GM12878 (cell line): ENCODE data around the gene ATP2C2. TPM values are rescaled to one million over a fixed set of nuclear protein-coding genes. Genes with fewer than 3 reads are reported as not detected.

Source experiments
- ATAC-seq: fragments of 200-7000 bp; cut with Tn5 transposase; 3 replicates; pipeline ENCODE4 v1.9.1; 2020; ENCODE audit warnings: mild to moderate bottlenecking, moderate library complexity
- BruUV-seq: library from RNA; stranded (reverse); fragments of 400-500 nt; replicated peaks from 2 replicates; lab custom pipeline; 2021; lab: Mats Ljungman, UMichigan
- CTCF ChIA-PET: fragments of 300-600 bp; sonication (Branson Sonifier 250); formaldehyde crosslinking; extraction: SDS; loops from one replicate; lab custom pipeline; 2021; ENCODE audit warnings: inconsistent platforms; lab: Yijun Ruan, JAX
- POLR2A ChIA-PET: fragments of 350-600 bp; formaldehyde crosslinking; extraction: SDS; loops from one replicate; lab custom pipeline; 2021; ENCODE audit warnings: inconsistent platforms; lab: Charles Lee
- RAD21 ChIA-PET: fragments of 300-600 bp; sonication (Branson Sonifier 250); formaldehyde crosslinking; loops from one replicate; lab custom pipeline; 2023; ENCODE audit warnings: antibody characterized with exemption; ENCODE audit not compliant: unreplicated experiment; lab: Charles Lee
- SMC1A ChIA-PET: fragments of 300-600 bp; sonication (Branson Sonifier 250); formaldehyde crosslinking; loops from one replicate; lab custom pipeline; 2023; ENCODE audit not compliant: unreplicated experiment, uncharacterized antibody; lab: Charles Lee
- DNase-seq: peaks from one replicate; pipeline ENCODE4 v3.0.0-alpha.2; 2011; ENCODE audit warnings: low read depth, low spot score
- FAIRE-seq: peaks from 3 replicates; lab custom pipeline; 2011; peaks lifted over from hg19 to GRCh38; lab: Jason Lieb, UNC
- H2AFZ ChIP-seq: 2 replicates; pipeline ENCODE4 v1.6.0; 2011; ENCODE audit warnings: low read depth, low read length, control low read depth; ENCODE audit not compliant: control insufficient read depth
- H3K27ac ChIP-seq: 2 replicates; pipeline ENCODE4 v1.5.1; 2011; ENCODE audit warnings: control low read depth; ENCODE audit not compliant: control insufficient read depth, insufficient read depth
- H3K27me3 ChIP-seq, 2 experiments: replicated peaks in 1 of 2; 2 replicates each; pipeline versions ENCODE4 v1.6.0 to v1.6.1; 2011; ENCODE audit warnings: low read length in 1 of 2; ENCODE audit not compliant: control insufficient read depth in 2 of 2, insufficient read depth in 2 of 2
- H3K36me3 ChIP-seq, 2 experiments: 2 replicates each; pipeline ENCODE4 v1.5.1; 2011; ENCODE audit warnings: low read length in 1 of 2; ENCODE audit not compliant: control insufficient read depth in 2 of 2, insufficient read depth in 2 of 2
- H3K4me1 ChIP-seq: 2 replicates; pipeline ENCODE4 v1.6.1; 2011; ENCODE audit warnings: mild to moderate bottlenecking, low read length, moderate library complexity, mixed read lengths; ENCODE audit not compliant: control insufficient read depth, insufficient read depth
- H3K4me2 ChIP-seq: 2 replicates; pipeline ENCODE4 v1.6.0; 2011; ENCODE audit warnings: control low read depth; ENCODE audit not compliant: control insufficient read depth, insufficient read depth
- H3K4me3 ChIP-seq: fragments of 200-600 bp; sonication (generic); 2 replicates; pipeline ENCODE4 v1.5.1; 2016
- H3K79me2 ChIP-seq: 2 replicates; pipeline ENCODE4 v1.6.0; 2011; ENCODE audit warnings: low read length; ENCODE audit not compliant: control insufficient read depth, insufficient read depth
- H3K9ac ChIP-seq: 2 replicates; pipeline ENCODE4 v1.8.0; 2011; ENCODE audit warnings: low read length, control low read depth, mixed read lengths; ENCODE audit not compliant: control insufficient read depth, insufficient read depth
- H3K9me3 ChIP-seq: replicated peaks from 3 replicates; pipeline ENCODE4 v1.5.1; 2011; ENCODE audit warnings: mild to moderate bottlenecking, low read length; ENCODE audit not compliant: control insufficient read depth, insufficient read depth
- H4K20me1 ChIP-seq: 2 replicates; pipeline ENCODE4 v1.6.0; 2011; ENCODE audit not compliant: control insufficient read depth, insufficient read depth
- BCL11A ChIP-seq: IDR thresholded peaks from 2 replicates; pipeline ENCODE4 v1.6.1; 2011; ENCODE audit warnings: low read depth, low read length
- CREB1 ChIP-seq: IDR thresholded peaks from 2 replicates; pipeline ENCODE4 v1.6.1; 2012; ENCODE audit warnings: low read depth, mild to moderate bottlenecking, inconsistent platforms
- ESRRA ChIP-seq: IDR thresholded peaks from 2 replicates; pipeline ENCODE4 v1.6.1; 2012; ENCODE audit warnings: mild to moderate bottlenecking, low read length, improper control_type of control experiment
- IKZF1 ChIP-seq: fragments of 450-650 bp; conservative IDR thresholded peaks from 2 replicates; pipeline ENCODE4 v1.6.1; 2017; ENCODE audit warnings: antibody characterized with exemption, mild to moderate bottlenecking
- JUNB ChIP-seq: IDR thresholded peaks from 2 replicates; pipeline ENCODE4 v1.6.1; 2016; ENCODE audit warnings: antibody characterized with exemption, mild to moderate bottlenecking
- KDM1A ChIP-seq: fragments of 200-600 bp; sonication (generic); IDR thresholded peaks from 2 replicates; pipeline ENCODE4 v1.6.1; 2016; ENCODE audit warnings: borderline replicate concordance
- PAX8 ChIP-seq: fragments of 450-650 bp; IDR thresholded peaks from 2 replicates; pipeline ENCODE4 v1.6.1; 2017; ENCODE audit warnings: mild to moderate bottlenecking, moderate library complexity
- RBBP5 ChIP-seq: fragments of 200-600 bp; sonication (generic); conservative IDR thresholded peaks from 2 replicates; pipeline ENCODE4 v1.6.1; 2016
- REST ChIP-seq: IDR thresholded peaks from 2 replicates; pipeline ENCODE4 v1.6.1; 2012; ENCODE audit warnings: mild to moderate bottlenecking, low read depth, low read length
- SMC3 ChIP-seq: IDR thresholded peaks from 2 replicates; pipeline ENCODE4 v1.6.1; 2011; ENCODE audit warnings: low read length, improper control_type of control experiment, borderline replicate concordance
- ZNF274 ChIP-seq: IDR thresholded peaks from one replicate; pipeline ENCODE4 v1.8.0; 2011; ENCODE audit not compliant: insufficient read length, insufficient read depth
- WGBS: methylation state at CpG from one replicate; pipeline ENCODE4 v1.1.6; 2016; ENCODE audit warnings: low lambda C conversion rate; ENCODE audit not compliant: insufficient replicate concordance, insufficient coverage; ENCODE audit errors: missing lambda C conversion rate; 5-methylcytosine and 5-hydroxymethylcytosine counted together
- in situ Hi-C: fragments of 300-500 bp; cut with MboI; formaldehyde crosslinking; loops from 9 replicates; pipeline ENCODE4 v1.14.3; 2018; ENCODE audit warnings: mixed read lengths
- intact Hi-C: fragments of 100-400 bp; cut with micrococcal nuclease; formaldehyde crosslinking; loops from one replicate; pipeline ENCODE4 v1.14.2; 2022; ENCODE audit not compliant: unreplicated experiment
- polyA plus RNA-seq, 11 experiments: library from polyadenylated mRNA; depleted of rRNA in 4 of 11; unstranded in 6 of 11; stranded (reverse) in 5 of 11; fragments of >200 nt; fragmentation: Nextera tagmentation in 4 of 11; fragmentation: Illumina TruSeq in 1 of 11; extraction: Ambion mirVana in 4 of 11; extraction: Trizol in 1 of 11; gene quantifications; 1 replicate in 1 of 11; 2 replicates in 10 of 11; pipeline versions ENCODE4 v1.2.1 to v1.2.3, GENCODE V29; 2011 to 2016; ENCODE audit warnings: inconsistent platforms in 2 of 11, missing spikeins in 2 of 11, low read depth in 1 of 11
- total RNA-seq, 4 experiments: library from RNA; depleted of rRNA in 3 of 4; stranded (reverse); fragments of >200 nt in 3 of 4; fragmentation: Illumina TruSeq in 1 of 4; extraction: Trizol in 1 of 4; gene quantifications; 2 replicates each; pipeline versions ENCODE4 v1.2.1 to v1.2.3, GENCODE V29; 2013 to 2021
- TF ChIP-seq, protein P1 (sequence below): fragments of 450-650 bp; IDR thresholded peaks from 2 replicates; pipeline ENCODE4 v1.6.1; 2018; ENCODE audit warnings: borderline replicate concordance, mild to moderate bottlenecking; ENCODE audit not compliant: partially characterized antibody
- TF ChIP-seq, protein P2 (sequence below): fragments of 450-650 bp; IDR thresholded peaks from 2 replicates; pipeline ENCODE4 v1.6.1; 2017; ENCODE audit warnings: antibody characterized with exemption, mild to moderate bottlenecking, moderate library complexity
- TF ChIP-seq, protein P3 (sequence below): IDR thresholded peaks from 2 replicates; pipeline ENCODE4 v1.6.1; 2012; ENCODE audit warnings: low read depth, low read length, improper control_type of control experiment

ATP2C2 gene
- total and polyA plus RNA-seq, 10 of the 15 experiments (the other 5 are each of a cell fraction or from before 2014, with no cell fraction given), result 0.05 to 0.19 TPM; not detected in 8

- H3K27ac ChIP-seq, result no peak overlapping the region
- ChIA-PET CTCF (no interaction called here), SMC1A (interaction anchor here (1.3 kb wide), 1 partner anchor 11 kb away, joined by 3 read pairs; no protein-coding TSS in a partner anchor), RAD21 (no interaction called here), POLR2A (no interaction called here)
- no peak overlapping the region for H2AFZ ChIP-seq
- ATAC-seq (no peak), DNase-seq (no peak), FAIRE-seq (no peak)
- WGBS, result 6% methylated on average over 15 of the region's 15 CpGs
- TF ChIP-seq SMC3 (no peak), JUNB (no peak), BCL11A (no peak), RBBP5 (no peak), REST (no peak), IKZF1 (no peak), ZNF274 (no peak), CREB1 (no peak), KDM1A (no peak), ESRRA (no peak), PAX8 (no peak)
- TF ChIP-seq, protein P1, sequence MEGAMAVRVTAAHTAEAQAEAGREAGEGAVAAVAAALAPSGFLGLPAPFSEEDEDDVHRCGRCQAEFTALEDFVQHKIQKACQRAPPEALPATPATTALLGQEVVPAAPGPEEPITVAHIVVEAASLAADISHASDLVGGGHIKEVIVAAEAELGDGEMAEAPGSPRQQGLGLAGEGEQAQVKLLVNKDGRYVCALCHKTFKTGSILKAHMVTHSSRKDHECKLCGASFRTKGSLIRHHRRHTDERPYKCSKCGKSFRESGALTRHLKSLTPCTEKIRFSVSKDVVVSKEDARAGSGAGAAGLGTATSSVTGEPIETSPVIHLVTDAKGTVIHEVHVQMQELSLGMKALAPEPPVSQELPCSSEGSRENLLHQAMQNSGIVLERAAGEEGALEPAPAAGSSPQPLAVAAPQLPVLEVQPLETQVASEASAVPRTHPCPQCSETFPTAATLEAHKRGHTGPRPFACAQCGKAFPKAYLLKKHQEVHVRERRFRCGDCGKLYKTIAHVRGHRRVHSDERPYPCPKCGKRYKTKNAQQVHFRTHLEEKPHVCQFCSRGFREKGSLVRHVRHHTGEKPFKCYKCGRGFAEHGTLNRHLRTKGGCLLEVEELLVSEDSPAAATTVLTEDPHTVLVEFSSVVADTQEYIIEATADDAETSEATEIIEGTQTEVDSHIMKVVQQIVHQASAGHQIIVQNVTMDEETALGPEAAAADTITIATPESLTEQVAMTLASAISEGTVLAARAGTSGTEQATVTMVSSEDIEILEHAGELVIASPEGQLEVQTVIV, result no peak
- TF ChIP-seq, protein P2, sequence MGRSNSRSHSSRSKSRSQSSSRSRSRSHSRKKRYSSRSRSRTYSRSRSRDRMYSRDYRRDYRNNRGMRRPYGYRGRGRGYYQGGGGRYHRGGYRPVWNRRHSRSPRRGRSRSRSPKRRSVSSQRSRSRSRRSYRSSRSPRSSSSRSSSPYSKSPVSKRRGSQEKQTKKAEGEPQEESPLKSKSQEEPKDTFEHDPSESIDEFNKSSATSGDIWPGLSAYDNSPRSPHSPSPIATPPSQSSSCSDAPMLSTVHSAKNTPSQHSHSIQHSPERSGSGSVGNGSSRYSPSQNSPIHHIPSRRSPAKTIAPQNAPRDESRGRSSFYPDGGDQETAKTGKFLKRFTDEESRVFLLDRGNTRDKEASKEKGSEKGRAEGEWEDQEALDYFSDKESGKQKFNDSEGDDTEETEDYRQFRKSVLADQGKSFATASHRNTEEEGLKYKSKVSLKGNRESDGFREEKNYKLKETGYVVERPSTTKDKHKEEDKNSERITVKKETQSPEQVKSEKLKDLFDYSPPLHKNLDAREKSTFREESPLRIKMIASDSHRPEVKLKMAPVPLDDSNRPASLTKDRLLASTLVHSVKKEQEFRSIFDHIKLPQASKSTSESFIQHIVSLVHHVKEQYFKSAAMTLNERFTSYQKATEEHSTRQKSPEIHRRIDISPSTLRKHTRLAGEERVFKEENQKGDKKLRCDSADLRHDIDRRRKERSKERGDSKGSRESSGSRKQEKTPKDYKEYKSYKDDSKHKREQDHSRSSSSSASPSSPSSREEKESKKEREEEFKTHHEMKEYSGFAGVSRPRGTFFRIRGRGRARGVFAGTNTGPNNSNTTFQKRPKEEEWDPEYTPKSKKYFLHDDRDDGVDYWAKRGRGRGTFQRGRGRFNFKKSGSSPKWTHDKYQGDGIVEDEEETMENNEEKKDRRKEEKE, result no peak
- TF ChIP-seq, protein P3, sequence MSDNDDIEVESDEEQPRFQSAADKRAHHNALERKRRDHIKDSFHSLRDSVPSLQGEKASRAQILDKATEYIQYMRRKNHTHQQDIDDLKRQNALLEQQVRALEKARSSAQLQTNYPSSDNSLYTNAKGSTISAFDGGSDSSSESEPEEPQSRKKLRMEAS, result no peak
- H3K79me2 ChIP-seq, result no peaks in the 10 kb centered on the region
- no peaks in the 10 kb centered on the region for H3K36me3 ChIP-seq
- no peak overlapping the region for H3K9ac ChIP-seq
- H3K4me1 ChIP-seq, result no peaks in the 10 kb centered on the region
- in situ Hi-C loops (no loop called here), intact Hi-C loops (no loop called here)
- 0 out of 2 replicates have a peak, but pooled peaks cover 3% of the 10 kb centered on the region for H4K20me1 ChIP-seq
- no peak overlapping the region for H3K4me2 ChIP-seq
- peaks cover 0 to 5% of the 10 kb centered on the region in 2 experiments; a peak in 1 of 4 replicates for H3K27me3 ChIP-seq
- no TSS peak for BruUV-seq
- no peaks in the 10 kb centered on the region for H3K9me3 ChIP-seq
- no peak overlapping the region for H3K4me3 ChIP-seq
Measured at GRCh38 chr16:84443166-84443802, 74.9 kb downstream of the ATP2C2 start.
